Non-pigmented ciliary epithelial cell (primary cell): ENCODE measurements around the gene UGT1A10.
"Not testable (repeated sequence)": the region's sequence is repeated elsewhere in the genome, so short reads cannot be mapped to it uniquely, and the experiment has no call there.

Experiments used
- DNase-seq: peaks from one replicate; pipeline ENCODE4 v3.0.0-alpha.2; 2010; ENCODE audit warnings: low read depth

UGT1A10 gene

DNA sequence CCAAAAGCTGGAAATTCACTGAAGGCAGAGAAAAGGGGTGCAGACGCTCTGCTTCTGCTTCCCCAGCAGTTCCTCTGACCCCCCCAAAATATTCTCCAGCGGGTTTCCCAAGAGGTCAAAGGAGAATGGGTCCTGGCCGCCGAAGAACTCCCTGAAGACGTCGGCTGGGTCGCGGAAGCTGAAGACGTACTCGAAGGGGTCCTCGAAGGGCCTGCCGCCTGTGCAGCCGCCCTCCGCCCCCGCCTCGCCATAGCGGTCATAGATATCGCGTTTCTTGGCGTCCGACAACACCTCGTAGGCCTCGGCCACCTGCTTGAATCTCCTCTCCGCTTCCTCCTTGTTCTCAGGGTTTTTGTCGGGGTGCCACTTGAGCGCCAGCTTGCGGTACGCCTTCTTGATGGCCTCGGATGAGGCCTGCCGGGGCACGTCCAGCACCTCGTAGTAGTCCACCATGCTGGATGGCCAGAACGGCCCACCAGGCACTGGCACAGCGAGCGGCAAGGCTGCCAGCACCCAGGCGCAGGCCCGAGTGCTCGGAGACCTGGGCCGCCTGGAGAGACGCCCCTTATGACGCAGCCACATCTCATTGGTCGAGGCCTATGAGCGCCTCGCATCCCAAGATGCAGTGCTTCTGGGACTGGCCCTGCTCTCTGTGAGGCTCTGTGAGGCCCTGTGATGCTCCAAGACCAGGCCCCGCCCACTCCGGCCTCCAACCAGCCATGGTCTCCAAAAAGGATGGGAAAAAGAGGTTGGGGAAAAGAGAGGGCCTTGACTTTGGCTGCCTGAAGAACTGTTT lies 107.4 kb downstream of the UGT1A10 start:
- DNase-seq, result no peak

DNA sequence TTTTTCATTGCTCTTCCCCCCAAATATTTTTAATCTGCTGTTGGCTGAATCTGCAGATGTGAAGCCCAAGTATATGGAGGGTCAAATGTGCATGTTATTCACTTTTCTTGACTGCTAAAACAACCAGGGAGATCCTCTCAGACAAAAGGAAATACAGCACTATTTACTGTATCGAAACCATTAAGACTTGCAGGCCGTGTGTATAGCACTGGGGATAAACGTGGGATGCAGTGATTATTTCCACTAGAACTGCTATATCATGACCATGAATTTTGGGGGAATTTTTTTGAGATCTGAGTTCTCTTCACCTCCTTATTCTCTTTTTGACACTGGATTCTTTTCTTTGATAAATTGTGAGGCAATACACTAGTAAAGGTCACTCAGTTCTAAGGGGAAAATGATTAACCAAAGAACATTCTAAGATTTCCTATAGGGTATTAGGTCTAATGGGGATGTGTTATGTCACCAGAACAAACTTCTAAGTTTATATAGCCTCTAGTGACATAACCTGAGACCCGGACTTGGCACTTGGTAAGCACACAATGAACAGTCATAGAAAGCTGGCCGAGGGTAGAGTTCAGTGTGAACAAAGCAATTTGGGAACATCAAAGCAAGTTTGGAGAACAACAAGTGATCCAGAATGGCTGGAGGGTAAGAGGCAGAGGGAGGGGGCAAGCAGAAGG lies 109.0 kb downstream of the UGT1A10 start:
- no peak for DNase-seq

DNA sequence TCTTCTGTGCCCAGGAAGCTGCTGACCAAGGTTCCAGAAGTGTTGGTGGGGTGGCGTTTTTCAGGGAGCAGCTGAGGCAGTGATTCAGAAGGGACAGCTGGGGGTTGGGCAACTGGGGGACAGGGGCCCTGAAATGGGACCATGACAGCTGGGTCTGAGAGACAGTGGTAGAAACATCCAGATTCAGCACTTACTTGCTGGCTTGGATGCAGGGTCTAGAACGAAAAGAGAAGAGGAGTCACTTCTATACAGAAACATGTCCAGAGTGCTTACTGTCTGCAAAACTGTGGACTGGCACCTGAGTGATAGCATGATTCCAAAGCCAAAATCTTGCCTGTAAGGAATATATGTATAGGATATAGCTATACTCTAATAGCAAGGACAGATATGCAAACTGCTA lies 109.6 kb downstream of the UGT1A10 start:
- DNase-seq, result not testable (repeated sequence)

DNA sequence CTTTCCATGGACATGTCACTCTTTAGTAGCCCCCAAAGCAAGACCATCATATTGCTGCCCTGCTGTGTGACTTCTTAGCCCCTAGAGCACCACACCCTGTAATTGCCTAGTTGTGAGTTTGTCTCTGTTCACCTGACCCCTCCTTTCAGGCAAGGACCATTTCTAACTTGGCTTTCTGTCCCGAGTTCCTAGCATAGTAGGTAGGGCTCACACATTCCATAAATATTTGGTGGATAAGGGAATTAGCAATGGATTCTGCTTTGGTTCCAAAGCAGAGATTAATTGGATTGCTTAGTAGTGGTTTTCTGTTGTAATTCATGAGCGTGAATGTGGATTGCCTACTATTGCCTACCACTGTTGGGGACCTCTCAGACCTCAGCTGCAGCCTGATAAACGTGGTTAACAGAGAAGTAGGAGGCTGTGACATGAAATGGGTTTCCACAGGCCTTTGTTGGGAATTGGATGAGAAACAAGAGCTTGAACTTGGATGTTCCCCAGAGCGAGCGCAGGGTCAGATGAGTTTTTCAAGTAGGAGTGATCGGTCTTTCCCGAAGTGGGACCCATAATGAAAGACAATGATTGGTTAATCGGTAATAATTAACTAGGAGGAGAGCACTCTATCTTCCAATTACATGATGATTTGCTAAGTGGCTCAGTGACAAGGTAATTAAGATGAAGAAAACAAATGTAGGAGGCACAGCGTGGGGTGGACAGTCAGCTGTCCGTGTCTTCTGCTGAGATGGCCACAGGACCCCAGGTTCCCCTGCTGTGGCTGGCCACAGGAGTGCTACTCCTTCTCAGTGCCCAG lies 110.4 kb downstream of the UGT1A10 start:
- DNase-seq, result no peak

DNA sequence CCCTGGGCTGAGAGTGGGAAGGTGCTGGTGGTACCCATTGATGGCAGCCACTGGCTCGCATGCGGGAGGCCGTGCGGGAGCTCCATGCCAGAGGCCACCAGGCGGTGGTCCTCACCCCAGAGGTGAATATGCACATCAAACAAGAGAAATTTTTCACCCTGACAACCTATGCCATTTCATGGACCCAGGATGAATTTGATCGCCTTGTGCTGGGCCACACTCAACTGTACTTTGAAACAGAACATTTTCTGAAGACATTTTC lies 111.0 kb downstream of the UGT1A10 start:
- no peak for DNase-seq

DNA sequence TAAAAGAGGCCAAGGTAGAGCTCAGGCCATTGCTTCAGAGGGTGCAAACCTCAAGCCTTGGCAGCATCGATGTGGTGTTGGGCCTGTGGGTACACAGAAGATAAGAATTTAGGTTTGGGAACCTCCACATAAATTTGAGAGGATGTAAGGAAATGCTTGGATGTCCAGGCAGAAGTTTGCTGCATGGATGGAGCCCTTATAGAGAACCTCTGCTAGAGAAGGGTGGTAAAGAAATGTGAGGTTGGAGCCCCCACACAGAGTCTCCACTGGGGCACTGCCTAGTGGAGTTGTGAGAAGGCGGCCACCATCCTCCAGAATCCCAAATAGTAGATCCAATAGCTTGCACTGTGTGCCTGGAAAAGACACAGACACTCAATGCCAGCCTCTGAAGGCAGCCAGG lies 114.4 kb downstream of the UGT1A10 start:
- not testable (repeated sequence) for DNase-seq

DNA sequence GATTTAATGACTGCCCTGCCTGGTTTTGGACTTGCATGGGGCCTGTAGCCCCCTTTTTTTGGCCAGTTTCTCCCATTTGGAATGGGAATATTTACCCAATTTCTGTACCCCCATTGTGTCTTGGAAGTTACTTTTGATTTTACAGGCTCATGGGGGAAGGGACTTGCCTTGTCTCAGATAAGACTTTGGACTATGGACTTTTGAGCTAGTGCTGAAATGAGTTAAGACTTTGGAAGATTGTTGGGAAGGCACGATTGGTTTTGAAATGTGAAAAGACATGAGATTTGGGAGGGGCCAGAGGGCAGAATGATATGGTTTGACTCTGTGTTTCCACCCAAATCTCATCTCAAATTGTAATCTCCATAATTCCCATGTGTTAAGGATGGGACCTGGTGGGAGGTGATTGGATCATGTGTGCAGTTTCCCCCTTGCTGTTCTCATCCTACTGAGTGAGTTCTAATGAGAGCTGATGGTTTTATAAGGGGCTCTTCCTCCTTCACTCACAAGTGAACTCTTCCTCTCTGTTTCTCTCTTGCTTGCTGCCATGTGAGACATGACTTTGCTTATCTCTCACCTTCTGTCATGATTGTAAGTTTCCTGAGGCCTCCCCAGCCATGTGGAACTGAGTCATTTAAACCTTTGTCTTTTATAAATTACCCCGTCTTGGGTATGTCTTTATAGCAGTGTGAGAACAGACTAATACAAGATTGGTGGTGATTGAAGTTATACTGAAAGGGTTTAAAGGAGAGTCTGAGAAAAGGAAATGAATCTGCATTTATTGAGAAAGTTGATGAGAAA lies 115.2 kb downstream of the UGT1A10 start:
- not testable (repeated sequence) for DNase-seq

DNA sequence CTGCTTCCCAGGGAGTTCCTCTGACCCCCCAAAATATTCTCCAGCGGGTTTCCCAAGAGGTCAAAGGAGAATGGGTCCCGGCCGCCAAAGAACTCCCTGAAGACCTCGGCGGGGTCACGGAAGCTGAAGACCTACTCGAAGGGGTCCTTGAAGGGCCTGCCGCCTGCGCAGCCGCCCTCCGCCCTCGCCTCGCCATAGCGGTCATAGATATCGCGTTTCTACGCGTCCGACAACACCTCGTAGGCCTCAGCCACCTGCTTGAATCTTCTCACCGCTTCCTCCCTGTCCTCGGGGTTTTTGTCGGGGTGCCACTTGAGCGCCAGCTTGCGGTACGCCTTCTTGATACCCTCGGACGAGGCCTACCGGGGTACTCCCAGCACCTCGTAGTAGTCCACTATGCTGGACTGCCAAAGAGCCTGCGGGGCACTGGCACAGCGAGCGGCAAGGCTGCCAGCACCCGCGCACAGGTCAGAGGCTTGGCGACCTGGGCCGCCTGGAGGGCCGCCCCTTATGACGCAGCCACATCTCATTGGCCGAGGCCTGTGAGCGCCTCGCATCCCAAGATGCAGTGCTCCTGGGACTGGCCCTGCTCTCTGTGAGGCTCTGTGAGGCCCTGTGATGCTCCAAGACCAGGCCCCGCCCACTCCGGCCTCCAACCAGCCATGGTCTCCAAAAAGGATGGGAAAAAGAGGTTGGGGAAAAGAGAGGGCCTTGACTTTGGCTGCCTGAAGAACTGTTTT lies 118.8 kb downstream of the UGT1A10 start:
- DNase-seq, result no peak

DNA sequence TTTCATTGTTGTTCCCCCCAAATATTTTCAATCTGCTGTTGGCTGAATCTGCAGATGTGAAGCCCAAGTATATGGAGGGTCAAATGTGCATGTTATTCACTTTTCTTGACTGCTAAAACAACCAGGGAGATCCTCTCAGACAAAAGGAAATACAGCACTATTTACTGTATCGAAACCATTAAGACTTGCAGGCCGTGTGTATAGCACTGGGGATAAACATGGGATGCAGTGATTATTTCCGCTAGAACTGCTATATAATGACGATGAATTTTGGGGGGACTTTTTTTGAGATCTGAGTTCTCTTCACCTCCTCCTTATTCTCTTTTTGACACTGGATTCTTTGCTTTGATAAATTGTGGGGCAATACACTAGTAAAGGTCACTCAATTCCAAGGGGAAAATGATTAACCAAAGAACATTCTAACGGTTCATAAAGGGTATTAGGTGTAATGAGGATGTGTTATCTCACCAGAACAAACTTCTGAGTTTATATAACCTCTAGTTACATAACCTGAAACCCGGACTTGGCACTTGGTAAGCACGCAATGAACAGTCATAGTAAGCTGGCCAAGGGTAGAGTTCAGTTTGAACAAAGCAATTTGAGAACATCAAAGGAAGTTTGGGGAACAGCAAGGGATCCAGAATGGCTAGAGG lies 120.3 kb downstream of the UGT1A10 start:
- DNase-seq, result no peak

DNA sequence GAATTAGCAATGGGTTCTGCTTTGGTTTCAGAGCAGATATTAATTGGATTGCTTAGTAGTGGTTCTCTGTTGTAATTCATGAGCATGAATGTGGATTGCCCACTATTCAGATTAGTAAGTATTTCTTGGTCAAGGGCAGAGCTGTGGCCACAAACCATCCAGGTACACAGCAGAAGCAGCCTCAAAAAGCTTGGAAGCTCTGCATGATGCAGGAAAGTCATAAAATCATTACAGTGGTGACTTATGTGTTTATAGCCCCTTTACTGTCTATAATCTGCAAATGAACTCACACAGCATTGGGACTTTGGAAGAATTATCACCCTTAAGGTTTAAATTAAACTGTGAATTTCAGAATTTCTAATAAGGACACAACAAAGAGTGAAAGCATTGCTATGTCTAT lies 121.9 kb downstream of the UGT1A10 start:
- DNase-seq, result no peak

DNA sequence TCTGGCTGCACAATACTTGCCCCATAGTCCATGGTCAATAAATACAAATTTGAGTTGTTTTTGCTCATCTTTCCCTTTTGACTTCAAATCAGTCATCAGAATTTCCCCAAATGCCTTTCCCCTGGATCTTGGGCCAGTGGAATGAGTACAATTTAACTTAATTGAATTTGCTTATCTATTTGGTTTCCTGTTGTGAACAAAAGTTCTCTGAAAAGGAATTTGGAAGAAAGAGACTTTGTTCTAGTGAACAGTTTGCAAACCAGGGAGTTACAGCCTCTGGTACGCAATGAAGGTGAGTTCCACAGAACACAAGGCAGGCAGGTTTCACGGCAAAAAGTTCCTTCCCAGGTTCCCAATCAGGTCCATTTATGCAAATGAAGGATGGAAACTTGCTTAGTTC lies 122.6 kb downstream of the UGT1A10 start:
- no peak for DNase-seq

DNA sequence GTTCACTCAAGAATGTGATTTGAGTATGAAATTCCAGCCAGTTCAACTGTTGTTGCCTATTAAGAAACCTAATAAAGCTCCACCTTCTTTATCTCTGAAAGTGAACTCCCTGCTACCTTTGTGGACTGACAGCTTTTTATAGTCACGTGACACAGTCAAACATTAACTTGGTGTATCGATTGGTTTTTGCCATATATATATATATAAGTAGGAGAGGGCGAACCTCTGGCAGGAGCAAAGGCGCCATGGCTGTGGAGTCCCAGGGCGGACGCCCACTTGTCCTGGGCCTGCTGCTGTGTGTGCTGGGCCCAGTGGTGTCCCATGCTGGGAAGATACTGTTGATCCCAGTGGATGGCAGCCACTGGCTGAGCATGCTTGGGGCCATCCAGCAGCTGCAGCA lies 123.8 kb downstream of the UGT1A10 start, which contains the start of gene UGT1A1:
Gene UGT1A1 (plus strand): TSS at position 228 of the 400 bp plus-strand sequence. CDS start 18 bp downstream, at position 246.
- no peak for DNase-seq

DNA sequence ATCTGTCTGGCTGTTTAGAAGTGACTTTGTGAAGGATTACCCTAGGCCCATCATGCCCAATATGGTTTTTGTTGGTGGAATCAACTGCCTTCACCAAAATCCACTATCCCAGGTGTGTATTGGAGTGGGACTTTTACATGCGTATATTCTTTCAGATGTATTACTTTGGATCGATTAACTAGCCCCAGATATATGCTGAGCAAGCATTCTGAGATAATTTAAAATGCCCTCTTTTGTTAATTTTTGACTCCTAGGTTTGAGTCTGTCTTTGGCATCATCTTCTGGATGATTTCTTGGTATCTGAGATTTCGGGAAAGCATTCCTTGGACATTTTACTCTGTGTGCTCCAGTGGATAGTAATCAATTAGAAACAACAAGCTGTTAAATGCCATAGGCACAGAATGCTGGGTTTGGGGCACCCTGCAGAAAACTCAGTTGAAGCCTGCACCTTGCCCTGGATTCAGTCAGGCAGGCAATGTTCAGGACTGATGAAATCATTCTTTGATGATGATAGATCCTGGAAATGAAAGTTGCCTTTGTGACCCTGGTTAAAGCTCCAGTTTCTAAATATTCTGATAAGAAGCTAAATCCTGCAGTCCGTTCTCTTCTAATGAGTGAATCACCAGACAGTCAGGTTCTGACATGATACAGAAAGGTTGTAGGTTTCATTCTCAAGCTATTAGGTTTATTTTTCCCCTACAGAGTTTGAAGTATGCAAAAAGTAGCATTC lies 125.0 kb downstream of the UGT1A10 start:
- no peak for DNase-seq

DNA sequence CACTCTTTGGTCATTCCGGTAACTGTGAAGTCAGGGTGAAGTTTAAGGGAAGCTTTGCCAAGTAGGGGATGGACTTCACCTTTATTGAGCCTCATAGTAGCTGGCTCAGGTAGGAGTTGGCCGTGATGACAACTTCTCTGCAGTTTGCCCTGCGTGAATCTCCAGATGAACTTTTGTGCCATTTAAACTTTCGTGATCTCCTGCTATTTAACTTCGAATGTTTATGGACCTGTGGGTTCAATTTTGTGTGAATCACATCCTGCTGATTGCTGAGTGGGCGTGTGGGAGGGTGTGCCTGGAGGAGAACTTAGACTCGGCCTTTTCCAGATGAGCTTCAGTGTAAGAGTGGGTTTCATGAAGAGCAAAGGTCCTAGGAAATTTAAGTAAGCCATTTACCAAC lies 128.0 kb downstream of the UGT1A10 start:
- peak; percentile 41 for DNase-seq

DNA sequence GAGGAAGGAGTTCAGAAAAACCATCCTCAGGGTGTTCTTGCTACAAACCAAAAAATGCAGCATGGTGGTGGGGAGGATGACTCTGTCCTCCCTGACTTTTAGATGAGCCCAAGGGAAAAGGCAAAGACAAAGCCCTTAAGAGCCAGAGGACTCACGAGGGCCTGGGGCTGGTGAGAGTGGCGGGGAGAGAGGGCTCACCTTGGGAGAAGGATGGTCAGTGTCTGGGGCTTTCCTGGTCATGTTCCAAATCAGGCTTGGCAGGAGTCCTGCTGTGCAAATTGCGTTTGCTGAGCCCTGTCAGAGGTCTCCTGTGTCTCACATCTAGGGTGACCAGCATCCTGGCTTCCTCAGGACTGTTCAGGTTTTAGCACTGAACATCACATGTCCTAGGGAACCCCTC lies 128.5 kb downstream of the UGT1A10 start:
- DNase-seq, result no peak

DNA sequence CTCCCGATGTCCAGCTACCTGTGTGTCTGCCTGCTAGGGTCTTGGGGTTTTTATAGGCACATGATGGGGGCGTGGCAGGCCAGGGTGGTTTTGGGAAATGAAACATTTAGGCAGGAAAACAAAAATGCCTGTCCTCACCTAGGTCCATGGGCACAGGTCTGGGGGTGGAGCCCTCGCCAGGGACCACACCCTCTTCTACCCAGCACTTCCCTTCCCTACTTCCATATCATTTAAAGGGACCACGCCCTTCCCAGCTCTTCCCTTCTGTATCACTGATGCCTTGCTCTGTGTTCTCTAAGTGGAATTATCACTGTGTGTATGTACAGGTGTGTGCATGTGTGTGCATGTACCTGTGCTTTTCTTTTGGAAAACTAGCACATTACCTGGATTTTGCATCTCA lies 130.2 kb downstream of the UGT1A10 start:
- no peak for DNase-seq

DNA sequence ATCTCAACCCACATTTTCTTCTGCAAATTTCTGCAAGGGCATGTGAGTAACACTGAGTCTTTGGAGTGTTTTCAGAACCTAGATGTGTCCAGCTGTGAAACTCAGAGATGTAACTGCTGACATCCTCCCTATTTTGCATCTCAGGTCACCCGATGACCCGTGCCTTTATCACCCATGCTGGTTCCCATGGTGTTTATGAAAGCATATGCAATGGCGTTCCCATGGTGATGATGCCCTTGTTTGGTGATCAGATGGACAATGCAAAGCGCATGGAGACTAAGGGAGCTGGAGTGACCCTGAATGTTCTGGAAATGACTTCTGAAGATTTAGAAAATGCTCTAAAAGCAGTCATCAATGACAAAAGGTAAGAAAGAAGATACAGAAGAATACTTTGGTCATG lies 131.8 kb downstream of the UGT1A10 start:
- DNase-seq, result no peak

DNA sequence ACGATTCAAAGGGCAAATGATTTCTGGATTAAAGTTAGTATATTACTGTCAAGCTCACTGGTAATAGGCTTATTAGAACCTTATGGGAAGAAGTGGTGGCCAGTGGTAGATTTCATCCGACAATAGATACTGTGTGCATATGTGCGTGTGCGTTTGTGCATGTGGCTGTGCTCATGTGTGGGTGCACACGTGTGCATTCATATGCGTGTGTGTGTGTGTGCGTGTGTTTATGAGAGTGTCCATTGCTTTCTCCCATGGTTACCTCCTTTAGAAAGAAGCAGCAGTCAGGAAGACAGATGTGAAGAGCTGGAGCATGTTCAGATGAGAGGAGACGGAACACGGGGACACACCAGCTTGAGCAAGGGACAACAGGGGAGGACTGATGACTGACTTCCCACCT lies 133.0 kb downstream of the UGT1A10 start:
- DNase-seq, result no peak

DNA sequence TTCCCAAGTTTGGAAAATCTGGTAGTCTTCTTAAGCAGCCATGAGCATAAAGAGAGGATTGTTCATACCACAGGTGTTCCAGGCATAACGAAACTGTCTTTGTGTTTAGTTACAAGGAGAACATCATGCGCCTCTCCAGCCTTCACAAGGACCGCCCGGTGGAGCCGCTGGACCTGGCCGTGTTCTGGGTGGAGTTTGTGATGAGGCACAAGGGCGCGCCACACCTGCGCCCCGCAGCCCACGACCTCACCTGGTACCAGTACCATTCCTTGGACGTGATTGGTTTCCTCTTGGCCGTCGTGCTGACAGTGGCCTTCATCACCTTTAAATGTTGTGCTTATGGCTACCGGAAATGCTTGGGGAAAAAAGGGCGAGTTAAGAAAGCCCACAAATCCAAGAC lies 135.9 kb downstream of the UGT1A10 start:
- no peak for DNase-seq

DNA sequence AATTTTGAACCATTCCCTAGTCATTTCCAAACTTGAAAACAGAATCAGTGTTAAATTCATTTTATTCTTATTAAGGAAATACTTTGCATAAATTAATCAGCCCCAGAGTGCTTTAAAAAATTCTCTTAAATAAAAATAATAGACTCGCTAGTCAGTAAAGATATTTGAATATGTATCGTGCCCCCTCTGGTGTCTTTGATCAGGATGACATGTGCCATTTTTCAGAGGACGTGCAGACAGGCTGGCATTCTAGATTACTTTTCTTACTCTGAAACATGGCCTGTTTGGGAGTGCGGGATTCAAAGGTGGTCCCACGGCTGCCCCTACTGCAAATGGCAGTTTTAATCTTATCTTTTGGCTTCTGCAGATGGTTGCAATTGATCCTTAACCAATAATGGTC lies 136.3 kb downstream of the UGT1A10 start:
- no peak for DNase-seq
